Measurements from ENCODE around the gene TJP2.

The TJP2 gene

DNA sequence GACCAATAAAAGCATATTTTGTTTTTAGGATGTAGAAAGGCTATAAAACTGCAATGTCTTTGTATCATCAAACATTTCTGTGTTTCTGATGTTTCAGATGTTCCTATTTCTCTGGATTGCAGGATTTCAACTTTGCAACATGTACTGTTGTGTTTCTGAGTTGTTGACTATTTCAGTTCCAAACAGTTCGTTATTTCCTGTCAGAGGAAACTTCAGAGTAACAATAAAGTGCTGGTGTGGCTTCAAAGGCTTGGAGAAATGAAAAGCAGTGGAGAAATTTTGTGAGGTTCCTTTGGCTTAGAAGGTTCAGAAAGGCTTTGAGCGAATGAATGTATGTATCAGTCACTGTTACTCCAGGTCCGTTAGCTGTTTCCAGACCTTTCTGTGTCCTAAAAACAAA lies 17.2 kb downstream of the TJP2 start:
- DNase-seq (ENCODE audit: low read depth in 2 of 2) = no peak

DNA sequence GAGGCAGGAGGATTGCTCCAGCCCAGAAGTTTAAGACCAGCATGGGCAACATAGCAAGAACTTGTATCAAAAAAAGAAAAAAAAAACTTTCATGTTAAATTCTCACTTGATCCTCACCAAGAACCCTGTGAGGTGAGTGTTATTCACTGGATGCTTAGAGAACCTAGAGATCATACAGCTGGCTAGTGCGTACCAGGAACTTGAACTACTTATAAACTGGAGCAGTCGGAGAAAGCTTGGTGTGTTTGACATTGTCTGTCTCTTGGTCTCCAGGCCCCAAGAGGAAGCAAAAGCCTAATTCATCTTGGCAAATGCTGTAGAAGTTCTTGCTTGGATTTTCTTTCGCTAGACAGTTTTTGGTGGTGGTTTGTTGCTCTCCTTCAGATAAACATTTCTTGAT lies 18.1 kb downstream of the TJP2 start:
- DNase-seq (ENCODE audit: low read depth in 2 of 2) = no peak

DNA sequence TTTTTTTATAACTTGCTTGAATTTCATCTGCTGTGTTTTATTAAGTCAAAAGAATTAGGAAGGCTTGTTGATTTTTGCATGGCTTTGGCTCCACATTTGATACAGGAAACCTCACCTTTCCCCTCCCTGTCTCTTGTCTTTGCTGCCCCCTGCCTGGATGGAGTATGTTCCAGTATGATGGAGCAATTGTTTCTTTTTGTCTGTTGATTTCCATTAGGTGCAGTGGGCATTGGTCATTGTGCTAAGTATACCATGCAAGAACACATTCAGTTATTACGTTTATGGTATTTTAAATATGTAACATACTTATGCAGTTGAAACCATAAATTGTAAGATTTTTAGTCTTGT lies 19.6 kb downstream of the TJP2 start:
- DNase-seq (ENCODE audit: low read depth in 2 of 2) = no peak

DNA sequence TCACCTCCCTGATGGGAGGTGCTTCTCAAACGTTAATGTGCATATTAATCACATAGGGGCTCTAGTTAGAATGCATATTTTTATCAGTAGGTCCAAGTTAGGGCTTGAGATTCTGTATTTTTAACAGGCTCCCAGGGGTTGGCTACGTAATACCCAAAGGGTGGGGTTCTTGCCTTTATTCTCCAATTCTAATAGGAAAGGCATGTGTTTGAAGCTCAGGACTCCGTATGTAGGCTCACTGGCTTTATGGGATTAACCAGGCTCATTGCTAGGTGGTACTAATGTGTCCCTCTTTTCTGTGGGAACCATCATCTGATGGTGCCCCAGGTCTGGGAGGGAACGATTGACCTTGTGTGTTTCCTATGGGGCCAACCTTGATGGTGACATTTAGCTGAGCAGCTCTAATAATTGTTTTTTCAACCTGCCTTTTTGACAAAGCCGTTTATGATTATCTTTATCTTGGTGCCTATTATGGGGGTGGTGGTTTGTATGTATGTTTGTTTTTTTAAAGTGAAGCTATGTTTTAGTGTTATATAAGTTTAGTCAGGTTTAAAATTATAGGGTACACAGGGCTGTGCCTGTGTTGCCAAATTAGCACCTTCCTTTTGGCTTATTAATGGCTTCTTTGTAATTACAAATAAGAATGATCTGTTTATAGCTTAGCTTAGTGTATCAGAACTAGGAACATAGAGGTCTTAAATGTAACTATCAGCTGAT lies 20.8 kb downstream of the TJP2 start:
- DNase-seq (ENCODE audit: low read depth in 2 of 2) = no peak

DNA sequence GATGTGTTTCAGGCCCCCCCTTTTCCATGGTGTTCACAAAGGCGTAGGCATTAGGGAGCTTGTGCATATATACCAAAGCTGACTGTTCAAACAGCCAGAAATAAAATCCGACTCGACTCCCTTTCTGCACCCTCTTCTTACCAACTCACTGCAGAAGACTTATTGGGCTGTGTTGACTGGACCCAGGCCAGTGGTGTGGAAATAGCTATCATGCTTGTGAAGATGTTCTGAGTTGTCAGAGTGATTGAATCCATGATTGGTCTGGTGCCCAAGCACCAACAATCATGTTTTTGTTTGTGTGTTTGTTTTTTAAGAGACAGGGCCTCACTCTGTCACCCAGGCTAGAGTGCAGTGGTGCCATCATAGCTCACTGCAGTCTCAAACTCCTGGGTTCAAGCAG lies 21.6 kb downstream of the TJP2 start:
- DNase-seq (ENCODE audit: low read depth in 2 of 2) = no peak

DNA sequence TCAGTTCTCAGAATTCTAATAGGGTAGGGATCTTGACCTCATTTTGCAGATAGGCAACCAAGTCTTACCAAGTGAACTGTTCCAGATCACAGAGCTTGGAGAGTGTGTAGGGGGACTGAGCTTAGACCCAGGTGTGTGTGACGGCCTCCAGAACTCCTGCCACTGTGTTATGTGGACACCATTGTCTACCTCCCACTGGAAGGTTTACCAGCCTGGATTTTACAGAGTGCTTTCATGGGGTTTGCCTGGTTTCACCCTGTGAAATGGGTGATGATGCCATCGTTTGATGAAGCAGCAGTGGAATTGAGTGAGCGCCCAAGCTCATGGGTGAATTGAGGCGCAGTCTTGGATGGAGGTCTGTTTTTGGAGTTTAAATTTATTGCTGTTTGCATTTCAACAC lies 23.6 kb downstream of the TJP2 start:
- no peak for DNase-seq (ENCODE audit: low read depth in 2 of 2)

DNA sequence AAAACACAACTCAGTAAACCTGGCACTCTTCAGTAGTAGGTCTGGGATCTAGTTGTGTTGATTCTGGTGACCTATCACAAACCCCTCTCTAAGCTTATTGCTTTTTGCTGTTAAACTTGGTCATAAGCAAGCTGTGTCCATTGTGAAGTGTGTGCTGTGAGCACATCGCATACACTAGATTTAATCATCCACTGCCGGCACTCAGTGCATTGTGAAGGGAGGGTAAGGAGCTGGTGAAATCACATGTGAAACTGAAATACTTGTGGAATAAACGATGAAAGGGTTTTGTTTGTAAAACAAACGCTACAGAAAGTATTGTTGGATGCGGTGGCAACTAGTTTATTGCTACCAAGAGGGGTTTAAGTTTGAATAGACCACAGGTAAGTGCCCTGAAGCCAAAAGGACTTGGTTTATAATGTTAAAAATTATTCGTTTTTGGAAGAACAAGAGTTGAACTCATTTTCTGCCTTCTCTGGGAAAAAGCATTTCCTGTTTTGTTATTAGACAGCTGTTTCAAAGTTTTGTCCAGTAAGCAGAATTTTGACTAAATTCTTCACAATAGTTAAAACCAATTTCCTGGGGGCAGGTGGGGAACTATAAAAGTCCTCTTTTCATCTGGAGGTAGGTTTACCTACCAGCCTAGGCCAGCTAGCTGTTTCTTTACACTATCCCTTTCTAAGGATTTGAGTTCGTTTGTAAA lies 24.6 kb downstream of the TJP2 start:
- no peak for DNase-seq (ENCODE audit: low read depth in 2 of 2)

DNA sequence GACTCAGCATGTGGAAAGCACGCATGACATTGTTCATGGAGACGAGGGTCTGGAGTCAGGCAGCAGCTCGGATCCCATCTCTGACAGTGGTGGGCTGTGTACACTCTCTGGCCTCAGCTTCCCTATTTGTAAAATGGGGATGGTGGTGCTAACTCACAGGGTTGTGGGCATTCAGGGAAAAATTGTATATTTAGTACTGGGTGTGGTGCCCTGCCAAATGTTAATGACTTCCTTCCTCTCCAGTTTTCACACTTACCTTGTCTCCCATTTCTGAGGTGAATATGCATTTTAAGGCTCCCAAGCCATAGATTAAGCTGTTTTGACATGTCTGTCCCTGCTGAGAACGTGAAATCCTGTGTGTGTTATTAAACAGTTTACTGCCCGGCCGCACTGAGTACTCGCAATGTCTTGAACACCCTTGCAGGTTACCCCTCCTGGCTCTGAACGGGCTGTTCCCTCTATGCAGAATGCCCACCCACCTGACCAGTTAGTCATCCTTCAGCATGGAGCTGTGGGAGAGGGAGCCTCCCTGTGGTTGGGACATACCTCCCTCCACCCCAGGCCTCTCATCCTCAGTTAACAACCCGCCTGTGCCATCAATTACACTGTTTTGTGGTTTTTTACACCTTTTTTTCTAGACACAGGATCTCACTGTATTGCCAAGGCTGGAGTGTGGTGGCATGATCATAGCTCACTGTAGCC lies 25.8 kb downstream of the TJP2 start:
- no peak for DNase-seq (ENCODE audit: low read depth in 2 of 2)

DNA sequence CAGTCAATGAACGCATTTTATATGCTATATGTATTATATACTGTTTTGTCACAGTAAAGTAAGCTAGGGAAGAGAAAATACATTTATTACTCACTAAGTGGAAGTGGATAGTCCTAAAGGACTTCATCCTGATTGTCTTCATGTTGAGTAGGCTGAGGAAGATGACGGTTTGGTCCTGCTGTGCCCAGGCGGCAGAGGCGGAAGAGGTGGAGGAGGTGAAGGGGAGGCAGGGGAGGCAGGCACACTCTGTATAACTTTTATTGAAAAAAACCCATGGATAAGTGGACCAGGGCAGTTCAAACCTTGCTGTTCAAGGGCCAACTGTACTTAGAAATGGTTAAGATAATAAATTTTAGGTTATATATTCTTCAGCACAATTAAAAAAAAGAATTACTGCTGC lies 28.5 kb downstream of the TJP2 start:
- DNase-seq (ENCODE audit: low read depth in 2 of 2) = no peak

DNA sequence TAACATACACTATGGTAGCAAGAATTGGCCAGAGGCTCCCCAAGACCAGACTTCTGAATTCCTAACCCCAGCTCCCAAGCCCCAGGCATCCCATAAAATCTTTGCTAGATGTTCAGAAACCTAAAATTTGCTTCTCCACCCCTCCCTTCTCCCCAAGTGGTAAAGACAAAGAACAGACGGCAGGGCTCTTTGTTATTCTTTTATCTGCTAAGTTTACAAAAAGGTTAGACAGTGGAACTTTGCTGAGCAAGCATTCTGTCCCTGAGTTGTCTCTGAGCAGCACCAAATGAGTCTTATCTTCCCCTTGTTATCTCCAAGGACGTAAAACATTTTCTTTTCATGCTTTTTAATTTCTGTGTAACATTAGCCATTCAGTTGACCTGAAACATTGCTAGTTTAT lies 30.2 kb downstream of the TJP2 start:
- no peak for DNase-seq (ENCODE audit: low read depth in 2 of 2)

DNA sequence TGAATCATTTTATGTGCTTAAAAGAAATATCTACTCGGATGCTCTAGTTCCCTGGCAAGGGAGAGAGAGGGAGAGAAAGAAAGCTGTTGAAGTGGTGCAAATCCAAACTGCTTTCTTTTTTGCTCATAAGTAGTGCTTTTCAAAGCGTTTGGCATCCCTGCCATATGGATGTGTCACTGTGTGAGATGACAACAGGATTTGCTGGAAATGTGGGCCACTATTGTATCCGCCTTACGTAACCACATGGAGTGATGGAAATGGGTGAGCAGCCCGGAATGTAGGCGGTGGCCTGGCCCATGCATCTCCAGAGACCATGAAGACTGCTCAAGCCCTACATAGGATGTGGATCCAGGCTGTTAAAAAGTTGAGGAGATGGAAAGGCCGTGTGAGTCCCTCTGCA lies 30.8 kb downstream of the TJP2 start:
- DNase-seq (ENCODE audit: low read depth in 2 of 2) = no peak

DNA sequence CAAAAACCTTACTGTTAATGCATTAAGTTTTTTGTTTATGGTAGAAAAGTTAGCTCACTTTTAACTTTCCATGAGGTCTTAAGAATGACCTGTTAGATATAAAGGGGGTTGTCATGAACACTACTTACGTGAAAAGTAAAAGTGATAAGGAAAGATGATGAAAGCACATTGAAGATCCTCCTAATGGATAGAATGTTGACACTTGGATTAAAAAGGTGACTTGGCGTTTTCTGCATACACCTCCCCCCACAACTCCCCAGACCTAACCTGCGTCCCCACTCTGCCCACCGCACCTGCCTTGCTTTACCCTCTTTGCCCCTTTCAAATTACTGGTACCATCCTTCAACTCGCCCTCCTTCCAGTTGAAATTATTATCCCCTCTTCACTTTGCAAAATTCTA lies 32.0 kb downstream of the TJP2 start:
- no peak for DNase-seq (ENCODE audit: low read depth in 2 of 2)

DNA sequence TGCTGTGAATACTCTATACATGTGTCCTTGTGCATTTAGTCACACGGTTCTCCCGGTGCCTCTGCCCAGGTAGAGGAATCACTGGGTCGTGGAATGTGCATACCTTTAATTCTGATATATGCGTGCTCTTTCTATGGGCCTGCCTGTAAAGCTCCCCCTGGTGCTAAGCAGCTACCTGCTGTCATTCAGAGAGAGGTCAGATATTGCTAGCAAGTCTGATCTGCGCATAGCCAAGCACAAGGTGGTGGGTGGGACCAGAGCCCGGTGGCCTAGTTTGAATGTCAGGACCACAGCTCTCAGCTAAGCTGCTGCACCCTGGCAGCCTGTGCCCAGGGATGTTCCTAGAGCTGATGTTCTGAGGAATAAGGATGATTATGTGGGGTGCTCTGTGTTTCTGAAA lies 33.4 kb downstream of the TJP2 start:
- no peak for DNase-seq (ENCODE audit: low read depth in 2 of 2)

DNA sequence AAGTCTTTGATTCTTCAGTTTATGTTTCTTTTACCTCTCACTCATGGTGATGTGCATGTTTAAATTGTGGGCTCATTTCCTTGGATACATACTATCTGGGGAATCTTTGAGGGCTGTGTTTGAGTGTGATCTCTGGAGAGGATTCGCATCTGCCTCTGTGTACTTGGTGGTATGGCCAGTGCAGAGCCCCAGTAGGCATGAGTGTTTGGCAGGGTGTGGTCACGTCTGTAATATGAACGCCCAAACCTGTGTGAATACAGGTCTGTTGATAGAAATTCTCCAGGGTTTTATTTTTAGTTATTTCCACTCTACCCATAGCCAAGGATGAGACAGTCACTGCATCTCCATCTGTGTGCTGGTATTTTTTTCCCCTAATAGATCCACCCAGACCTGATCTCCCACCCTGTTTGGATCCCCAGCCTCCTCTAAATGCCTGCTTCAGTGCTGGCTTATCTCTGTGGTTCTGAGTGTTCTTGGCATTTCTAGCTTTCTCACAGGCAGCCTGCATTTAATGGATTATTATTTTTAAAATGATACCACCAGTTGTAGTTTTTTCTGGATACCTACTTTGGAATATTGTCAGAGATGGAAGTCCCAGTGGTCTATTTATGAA lies 37.5 kb downstream of the TJP2 start:
- no peak for DNase-seq (ENCODE audit: low read depth in 2 of 2)

DNA sequence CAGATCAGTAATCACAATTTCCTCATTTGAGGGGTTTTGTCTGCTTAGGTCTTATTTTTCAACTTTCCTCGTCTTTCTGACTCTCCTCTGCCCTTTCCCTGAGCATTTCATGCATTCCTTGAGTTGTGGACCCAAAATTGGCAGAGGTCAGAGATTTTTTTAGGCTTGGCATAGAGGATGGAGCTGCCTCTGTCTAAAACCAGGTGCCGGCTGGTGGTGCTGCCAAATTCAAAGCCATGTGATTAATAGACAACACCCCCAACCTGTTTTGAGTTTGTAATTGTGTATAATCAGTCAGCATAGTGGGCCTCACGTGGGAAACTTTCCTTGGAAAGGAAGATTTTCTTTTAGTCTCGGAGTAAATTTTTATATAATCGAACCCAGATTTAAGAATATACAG lies 39.6 kb downstream of the TJP2 start:
- no peak for DNase-seq (ENCODE audit: low read depth in 2 of 2)

DNA sequence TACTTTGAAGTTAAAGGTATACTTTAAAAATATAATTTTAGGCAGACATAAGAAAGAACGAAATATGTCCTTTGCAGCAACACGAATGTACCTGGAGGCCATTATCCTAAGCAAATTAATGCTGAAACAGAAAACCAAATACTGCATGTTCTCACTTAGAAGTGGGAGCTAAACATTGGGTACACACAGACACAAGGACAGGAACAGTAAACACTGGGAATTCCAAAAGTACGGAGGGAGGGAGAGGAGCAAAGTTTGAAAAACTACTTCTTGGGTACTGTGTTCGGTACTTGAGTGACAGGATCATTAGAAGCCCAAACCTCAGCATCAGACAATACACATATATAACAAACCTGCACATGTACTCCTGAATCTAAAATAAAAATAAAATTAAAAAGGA lies 40.9 kb downstream of the TJP2 start:
- DNase-seq (ENCODE audit: low read depth in 2 of 2) = no peak

DNA sequence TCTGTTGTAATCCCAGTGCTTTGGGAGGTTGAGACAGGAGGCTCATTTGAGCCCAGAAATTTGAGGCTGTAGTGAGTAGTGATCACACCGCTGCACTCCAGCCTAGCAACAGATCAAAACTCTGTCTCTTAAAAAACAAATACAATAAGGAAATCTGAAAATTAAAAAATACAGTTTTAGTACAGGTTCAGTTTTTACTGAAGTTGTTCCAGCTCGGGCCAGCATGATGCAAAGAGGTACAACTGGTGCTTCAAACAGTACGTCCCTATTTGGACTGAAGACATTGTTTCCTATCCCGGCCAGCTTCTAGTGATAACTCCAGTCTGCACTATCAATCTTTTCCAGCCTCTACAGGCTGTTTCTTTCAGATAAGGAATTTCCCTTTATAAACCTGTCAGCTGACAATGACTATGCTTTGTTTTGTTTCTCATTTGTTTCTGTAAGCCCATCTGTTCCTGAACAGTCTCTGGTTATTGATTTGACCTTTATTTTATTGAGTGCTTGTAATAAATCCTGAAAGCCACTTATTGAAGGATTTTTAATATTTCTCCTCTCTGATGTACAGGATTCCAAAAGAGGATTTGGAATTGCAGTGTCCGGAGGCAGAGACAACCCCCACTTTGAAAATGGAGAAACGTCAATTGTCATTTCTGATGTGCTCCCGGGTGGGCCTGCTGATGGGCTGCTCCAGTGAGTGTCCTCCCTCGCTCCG lies 41.9 kb downstream of the TJP2 start:
- no peak for DNase-seq (ENCODE audit: low read depth in 2 of 2)

DNA sequence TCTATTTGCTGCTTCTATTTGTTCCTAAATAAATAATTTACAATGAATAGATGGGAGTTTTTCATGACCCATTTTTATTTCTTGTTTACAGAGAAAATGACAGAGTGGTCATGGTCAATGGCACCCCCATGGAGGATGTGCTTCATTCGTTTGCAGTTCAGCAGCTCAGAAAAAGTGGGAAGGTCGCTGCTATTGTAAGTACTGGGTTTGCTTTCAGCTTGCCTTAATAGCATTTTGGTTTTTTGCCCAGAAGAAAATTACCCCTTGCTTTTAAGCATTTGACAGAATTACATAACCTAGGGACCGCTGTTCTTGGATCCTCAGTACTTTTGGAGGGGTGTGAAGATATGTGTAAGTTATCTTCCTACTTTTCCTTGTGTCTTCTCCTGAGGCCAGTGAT lies 44.1 kb downstream of the TJP2 start:
- DNase-seq (ENCODE audit: low read depth in 2 of 2) = no peak

DNA sequence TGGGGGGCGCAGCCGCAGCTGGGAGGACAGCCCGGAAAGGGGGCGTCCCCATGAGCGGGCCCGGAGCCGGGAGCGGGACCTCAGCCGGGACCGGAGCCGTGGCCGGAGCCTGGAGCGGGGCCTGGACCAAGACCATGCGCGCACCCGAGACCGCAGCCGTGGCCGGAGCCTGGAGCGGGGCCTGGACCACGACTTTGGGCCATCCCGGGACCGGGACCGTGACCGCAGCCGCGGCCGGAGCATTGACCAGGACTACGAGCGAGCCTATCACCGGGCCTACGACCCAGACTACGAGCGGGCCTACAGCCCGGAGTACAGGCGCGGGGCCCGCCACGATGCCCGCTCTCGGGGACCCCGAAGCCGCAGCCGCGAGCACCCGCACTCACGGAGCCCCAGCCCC lies 47.0 kb downstream of the TJP2 start:
- no peak for DNase-seq (ENCODE audit: low read depth in 2 of 2)

DNA sequence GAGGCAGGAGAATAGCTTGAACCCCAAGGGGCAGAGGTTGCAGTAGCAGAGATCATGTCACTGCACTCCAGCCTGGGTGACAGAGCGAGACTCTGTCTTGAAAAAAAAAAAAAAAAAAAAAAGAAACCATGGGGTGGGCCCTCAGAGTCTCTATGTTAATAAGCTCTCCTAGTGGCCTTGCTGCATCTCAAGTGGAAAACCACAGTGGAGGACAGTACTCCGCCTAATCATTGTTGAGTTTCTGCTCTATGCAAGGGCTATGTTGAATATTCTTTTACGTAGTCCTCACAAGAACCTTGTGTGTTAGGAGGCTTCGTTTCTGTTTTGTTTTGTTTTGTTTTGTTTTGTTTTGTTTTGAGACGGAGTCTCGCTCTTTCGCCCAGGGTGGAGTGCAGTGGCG lies 48.9 kb downstream of the TJP2 start:
- DNase-seq (ENCODE audit: low read depth in 2 of 2) = no peak

DNA sequence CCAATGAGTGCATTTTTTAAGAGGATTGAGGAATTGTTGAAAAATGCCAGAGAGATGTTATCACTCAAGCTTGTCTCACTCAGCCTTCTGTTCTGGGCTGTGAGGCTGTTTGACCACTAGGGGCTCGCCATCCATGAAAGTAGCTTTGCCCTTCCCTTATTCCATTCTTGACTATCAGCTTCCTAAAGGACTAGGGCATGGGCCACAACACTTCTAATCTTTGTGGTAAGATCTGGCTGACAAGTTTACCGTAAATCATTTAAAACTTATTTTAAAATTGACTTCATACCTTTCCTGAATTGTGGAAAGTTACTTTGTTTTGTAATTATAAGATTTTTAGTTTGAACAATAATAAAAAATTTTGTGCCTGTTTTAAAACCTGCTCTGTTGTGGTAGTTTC lies 49.5 kb downstream of the TJP2 start:
- DNase-seq (ENCODE audit: low read depth in 2 of 2) = no peak

DNA sequence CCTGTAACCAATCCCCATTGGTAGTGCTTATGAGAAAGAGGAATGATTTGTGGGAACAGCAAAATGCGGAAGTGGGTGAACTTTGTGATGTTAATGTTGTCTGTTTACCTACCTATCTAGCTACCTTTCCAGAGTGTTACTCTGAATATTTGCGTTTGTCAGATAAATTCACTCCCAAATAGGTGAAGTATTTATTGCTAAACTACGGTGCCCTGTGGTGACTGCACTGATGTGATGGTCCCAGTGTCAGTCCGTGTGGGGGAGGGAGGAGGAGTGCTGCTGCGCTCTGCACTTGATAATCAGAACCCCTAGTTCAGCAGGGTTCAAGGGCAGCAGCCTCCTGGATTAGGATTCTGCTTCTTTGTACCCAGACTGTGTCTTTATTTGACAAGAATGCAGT lies 55.3 kb downstream of the TJP2 start:
- DNase-seq (ENCODE audit: low read depth in 2 of 2) = no peak

All from stimulated activated CD8-positive, alpha-beta memory T cell treated with anti-CD3 and anti-CD28 coated beads, Interleukin-15, amount 100 ng/mL, for 48 hours (primary cell).